Measurements from ENCODE around the gene STRN3.

- no peak for TF ChIP-seq POLR2A (IDR thresholded peaks at IDR 0.05)
- no peak for TF ChIP-seq CTCF (IDR thresholded peaks at IDR 0.05)
- no peak for TF ChIP-seq POLR2AphosphoS5 (IDR thresholded peaks at IDR 0.05; ENCODE audit: insufficient read depth in 1 of 2, low read depth in 1 of 2)
These were observed 111.4 kb downstream of the STRN3 start for GRCh38 chr14:30914812-30915211.

Measured in vagina (tissue), 2 donors.